Dermis blood vessel endothelial cell (primary cell): ENCODE results near the gene DIS3L. TPM values are rescaled to one million over a fixed set of nuclear protein-coding genes. Genes with fewer than 3 reads are reported as not detected.
"Not testable (repeated sequence)": the region's sequence is repeated elsewhere in the genome, so short reads cannot be mapped to it uniquely, and the experiment has no call there.

Experiments used
- DNase-seq: peaks from one replicate; pipeline ENCODE4 v3.0.0; 2010
- total RNA-seq: library from RNA; depleted of rRNA; stranded (reverse); fragments of >200 nt; gene quantifications from 2 replicates; pipeline ENCODE4 v1.2.3, GENCODE V29; 2014

The DIS3L gene
- total RNA-seq, 1 donor from 2014 or later, result 36.1 TPM

DNA sequence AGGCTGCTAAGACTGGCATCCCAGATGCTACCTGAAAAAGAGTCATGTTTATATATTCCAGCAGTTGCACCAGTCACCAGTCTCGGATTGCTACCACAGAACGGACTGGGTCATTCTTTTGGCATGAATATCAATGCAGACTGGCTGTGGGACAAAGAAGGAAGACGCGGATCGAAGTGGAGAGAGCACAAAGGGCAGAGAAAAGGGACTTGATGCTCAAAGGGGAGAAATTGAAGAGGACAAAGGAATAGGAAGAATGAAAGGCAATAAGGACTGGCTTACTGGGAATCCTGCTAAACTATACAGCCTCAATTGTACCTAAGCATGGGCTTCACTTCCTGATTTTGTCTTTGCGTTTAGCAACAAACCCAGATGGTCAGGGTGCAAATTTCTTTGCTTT, 15.3 kb upstream of the DIS3L start:
- no peak for DNase-seq

DNA sequence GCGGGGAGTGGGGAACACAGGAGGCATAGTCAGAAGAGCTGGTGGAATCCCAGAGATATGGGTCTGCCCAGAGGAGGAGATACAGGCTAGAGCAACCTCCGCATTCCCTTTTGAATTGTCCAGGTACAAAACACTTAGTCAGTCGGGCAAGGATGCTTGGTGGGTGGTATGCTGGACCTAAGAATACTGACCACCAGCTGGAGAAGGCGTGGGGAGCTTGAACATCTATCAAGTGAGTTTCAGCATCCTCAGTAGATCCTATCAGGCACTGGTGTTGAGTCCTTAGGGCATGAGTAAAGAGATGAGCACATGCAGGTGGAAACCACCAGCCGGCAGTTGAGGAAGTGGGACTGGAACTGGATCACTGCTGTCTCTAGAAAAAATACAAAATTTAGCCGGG, 14.7 kb upstream of the DIS3L start:
- no peak for DNase-seq

GRCh38 chr15:66284271-66284670, 9.1 kb upstream of the DIS3L start:
- no peak for DNase-seq

DNA sequence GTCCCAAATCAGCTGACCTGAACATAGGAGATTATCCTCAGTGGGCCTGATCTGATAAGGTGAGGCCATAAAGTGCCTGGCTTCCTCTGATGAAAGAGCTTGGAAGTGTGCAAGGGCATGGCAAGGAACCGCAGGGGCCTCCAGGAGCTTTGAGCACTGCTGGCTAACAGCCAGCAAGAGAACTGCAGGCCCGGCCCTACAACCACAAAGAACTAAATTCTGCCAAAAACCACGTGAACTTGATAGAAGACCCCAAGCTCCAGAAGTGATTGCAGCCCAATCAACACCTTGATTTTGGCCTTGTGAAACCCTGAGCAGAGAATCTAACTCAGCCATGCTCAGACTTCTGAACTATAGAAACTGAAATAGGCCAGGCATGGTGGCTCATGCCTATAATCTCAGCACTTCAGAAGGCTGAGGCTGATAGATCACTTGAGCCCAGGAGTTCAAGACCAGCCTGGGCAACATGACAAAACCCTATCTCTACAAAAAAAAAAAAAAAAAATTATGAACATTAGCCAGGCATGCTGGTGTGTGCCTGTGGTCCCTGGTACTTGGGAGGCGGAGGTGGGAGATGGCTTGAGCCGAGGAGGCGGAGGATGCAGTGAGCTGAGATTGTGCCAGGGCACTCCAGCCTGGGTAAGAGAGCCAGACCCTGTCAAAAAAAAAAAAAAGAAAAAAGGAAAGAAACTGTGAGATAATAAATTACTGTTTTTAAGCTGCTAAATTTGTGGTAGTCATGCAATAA, 7.7 kb upstream of the DIS3L start:
- DNase-seq, result no peak

GRCh38 chr15:66287461-66288057, 5.8 kb upstream of the DIS3L start:
- peak; percentile 44 for DNase-seq

- no peak for DNase-seq
Measured at GRCh38 chr15:66288093-66288492, 5.3 kb upstream of the DIS3L start.

GRCh38 chr15:66288551-66289185, 4.7 kb upstream of the DIS3L start:
- no peak for DNase-seq

- no peak for DNase-seq
Measured at GRCh38 chr15:66290007-66290406, 3.4 kb upstream of the DIS3L start.

DNA sequence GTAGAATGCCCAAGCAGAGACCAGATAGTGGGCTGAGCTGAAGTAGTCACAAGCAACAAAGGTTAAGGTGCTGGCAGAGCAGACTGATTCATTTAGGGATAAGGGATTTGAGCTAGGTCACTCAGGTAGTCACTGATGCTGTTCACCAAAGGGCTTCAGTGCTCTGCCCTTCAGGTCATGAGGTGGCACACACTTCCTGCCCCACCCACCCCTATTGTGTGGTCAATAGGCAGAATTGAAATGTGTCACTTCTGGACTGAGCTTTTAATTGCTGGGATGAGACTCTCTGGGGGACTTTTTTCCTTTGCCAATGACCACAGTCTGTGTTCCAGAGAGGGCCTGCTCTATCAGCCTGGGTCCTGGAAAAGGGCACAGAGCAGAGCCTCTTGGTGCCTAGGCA, 2.9 kb upstream of the DIS3L start:
- no peak for DNase-seq

- no peak for DNase-seq
Measured at GRCh38 chr15:66291816-66292570, 1.4 kb upstream of the DIS3L start.

DNA sequence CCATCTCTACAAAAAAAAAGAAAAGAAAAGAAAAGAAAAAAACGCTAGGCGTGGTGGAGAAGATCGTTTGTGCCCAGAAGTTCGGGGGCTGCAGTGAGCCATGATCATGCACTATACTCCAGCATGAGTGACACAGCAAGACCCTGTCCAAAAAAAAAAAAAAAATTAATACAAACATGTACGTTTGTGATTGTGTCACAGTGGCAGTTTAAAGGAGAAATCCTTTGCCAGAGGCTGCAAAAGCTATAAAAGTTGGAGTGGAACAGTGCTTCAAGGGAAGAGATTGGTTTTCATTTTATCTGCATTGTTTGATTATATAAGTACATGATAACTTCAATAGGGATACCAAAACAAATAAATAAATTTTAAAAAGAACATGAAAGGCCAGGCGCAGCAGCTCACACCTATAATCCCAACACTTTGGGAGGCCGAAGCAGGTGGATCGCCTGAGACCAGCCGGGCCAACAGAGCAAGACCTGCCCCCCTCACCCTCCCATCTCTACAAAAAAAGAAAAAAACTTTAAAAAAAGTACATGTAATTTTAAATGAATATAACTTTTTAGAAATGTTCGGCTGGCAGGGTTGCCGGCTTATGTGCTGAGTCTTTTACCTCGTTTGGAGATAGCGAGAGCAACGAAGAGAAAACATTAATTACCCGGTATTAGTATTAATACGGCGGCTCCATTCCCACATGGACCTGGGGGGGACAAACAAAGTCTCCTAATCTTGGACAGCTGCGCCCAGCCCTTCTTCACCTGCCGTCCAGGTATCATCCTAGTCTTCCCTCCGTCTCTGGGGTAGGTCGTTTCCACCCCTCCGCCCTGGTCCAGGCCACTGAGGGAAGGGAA, 573 bp upstream of the DIS3L start:
- DNase-seq, result no peak

- peak; percentile 66 for DNase-seq
Measured at GRCh38 chr15:66294157-66294931, 976 bp downstream of the DIS3L start.

DNA sequence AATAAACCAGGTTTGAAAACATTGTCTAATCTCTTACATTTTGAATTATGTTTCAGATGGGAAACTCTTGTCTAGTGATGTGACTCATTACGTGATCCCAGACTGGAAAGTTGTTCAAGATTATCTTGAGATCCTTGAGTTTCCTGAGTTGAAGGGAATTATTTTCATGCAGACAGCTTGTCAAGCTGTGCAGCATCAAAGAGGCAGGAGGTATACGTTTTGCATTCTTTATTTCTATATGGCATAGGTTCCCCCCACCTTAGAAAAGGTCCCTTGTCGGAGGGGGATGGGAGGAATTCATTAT, 1.5 kb downstream of the DIS3L start:
- DNase-seq, result peak; percentile 52

DNA sequence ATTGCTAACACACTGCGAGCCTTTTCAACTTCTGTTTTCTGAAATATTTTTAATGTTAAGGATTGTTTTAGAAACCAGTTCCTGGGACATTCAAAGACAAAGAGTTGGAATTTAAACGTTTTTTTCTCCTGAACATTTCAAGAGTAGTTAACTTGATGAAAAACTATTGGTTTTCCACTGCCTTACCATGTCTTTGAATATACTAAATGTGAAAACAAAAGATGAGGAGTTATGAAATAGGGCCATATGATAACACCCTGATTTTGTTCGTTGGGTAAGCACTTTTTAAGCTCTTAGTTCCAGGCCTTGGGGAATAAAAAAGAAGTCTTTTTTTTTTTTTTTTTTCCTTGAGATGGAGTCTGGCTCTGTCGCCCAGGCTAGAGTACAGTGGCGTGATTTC, 2.8 kb downstream of the DIS3L start:
- no peak for DNase-seq

DNA sequence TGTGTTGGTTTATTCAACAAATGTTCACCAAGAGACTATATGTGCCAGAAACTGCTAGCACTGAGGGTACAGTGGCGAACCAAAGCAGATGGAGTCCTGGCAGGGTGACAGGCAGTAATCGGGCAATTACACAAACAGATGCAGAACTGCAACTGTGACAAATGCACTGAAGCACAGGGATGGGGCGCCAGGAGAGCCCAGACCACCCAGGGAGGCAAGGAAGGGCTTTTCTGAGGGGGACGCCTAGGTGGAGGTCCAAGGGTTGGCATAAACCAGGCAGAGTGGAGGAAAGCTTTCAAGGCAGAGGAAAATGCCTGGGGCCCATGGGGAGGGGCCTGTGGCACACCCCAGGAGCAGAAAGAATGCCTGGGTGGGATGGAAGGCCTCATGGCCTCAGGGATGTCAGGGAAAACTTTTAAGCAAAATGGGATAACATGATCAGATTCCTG, 5.5 kb downstream of the DIS3L start:
- no peak for DNase-seq

GRCh38 chr15:66302489-66303278, 9.3 kb downstream of the DIS3L start:
- no peak for DNase-seq

DNA sequence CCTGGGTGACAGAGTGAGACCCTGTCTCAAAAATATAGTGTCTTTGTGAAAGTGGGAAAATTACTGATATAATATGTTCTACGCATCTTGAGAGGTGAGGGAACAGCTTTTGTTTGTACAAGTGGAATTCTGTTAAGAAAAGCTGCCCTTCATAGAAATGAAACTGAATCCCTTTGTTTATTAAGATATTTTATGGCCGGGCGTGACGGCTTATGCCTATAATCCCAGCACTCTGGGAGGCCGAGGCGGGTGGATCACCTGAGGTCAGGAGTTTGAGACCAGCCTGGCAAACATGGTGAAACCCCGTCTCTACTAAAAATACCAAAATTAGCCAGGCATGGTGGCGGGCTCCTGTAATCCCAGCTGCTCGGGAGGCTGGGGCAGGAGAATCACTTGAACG, 11.1 kb downstream of the DIS3L start:
- not testable (repeated sequence) for DNase-seq

GRCh38 chr15:66306381-66306780, 13.0 kb downstream of the DIS3L start:
- no peak for DNase-seq

- DNase-seq, result no peak
Measured at GRCh38 chr15:66308531-66308930, 15.2 kb downstream of the DIS3L start.

GRCh38 chr15:66309828-66310227, 16.5 kb downstream of the DIS3L start:
- no peak for DNase-seq

- DNase-seq, result no peak
Measured at GRCh38 chr15:66310786-66311185, 17.4 kb downstream of the DIS3L start.
